ENCODE results near the gene DAAM2.

DNA sequence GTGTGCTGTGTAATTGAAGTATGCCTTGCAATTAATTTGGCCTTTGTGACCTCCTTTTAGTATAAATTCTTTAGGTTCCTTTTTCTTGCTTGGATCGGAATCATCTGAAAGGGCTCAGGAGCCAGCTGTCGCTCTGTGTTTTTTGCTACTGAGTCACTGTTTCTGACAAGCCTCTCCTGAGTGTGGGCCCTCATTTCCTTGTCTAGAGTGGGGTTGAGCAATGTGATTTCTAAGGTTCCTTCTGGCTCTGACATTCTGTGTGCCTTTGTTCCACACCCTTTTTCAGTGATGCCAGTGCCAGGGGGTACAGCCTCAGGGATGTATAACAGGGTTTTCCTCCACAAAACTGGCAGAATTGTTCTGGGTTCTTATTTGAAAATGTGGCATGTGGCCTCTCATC lies 26.5 kb downstream of the DAAM2 start:
- TF ChIP-seq FOXM1 (IDR thresholded peaks at IDR 0.05; ENCODE audit: borderline replicate concordance) (no peak), SP1 (IDR thresholded peaks at IDR 0.05) (no peak), SUZ12 (IDR thresholded peaks at IDR 0.05) (no peak), LEF1 (IDR thresholded peaks at IDR 0.05; ENCODE audit: borderline replicate concordance) (no peak), BHLHE40 (IDR thresholded peaks at IDR 0.05; ENCODE audit: borderline replicate concordance) (no peak), FOXA1 (IDR thresholded peaks at IDR 0.05) (no peak), CTBP1 (IDR thresholded peaks at IDR 0.05; ENCODE audit: borderline replicate concordance) (no peak), L3MBTL2 (conservative IDR thresholded peaks at IDR 0.05) (no peak), ELF4 (IDR thresholded peaks at IDR 0.05) (no peak)
